Neural progenitor cell (in vitro differentiated cells): ENCODE data around the gene ACOT6. TPM values are rescaled to one million over a fixed set of nuclear protein-coding genes. Genes with fewer than 3 reads are reported as not detected.

ENCODE experiments used
- DNase-seq: peaks from one replicate; pipeline ENCODE4 v3.0.0-alpha.2; 2016; ENCODE audit warnings: low spot score
- H2AFZ ChIP-seq: fragments of 200-600 bp; sonication (generic); replicated peaks from 2 replicates; pipeline ENCODE4 v1.6.1; 2016; ENCODE audit warnings: antibody characterized with exemption
- H3F3A ChIP-seq: fragments of 200-600 bp; sonication (generic); 2 replicates; pipeline ENCODE4 v1.6.1; 2016; ENCODE audit warnings: antibody characterized with exemption, low read depth
- H3K27ac ChIP-seq: fragments of 200-600 bp; sonication (generic); 2 replicates; pipeline ENCODE4 v1.5.1; 2016; ENCODE audit warnings: mild to moderate bottlenecking
- H3K27me3 ChIP-seq: fragments of 200-600 bp; sonication (generic); 2 replicates; pipeline ENCODE4 v1.6.1; 2016; ENCODE audit warnings: mild to moderate bottlenecking, moderate library complexity
- H3K36me3 ChIP-seq: fragments of 200-600 bp; sonication (generic); 2 replicates; pipeline ENCODE4 v1.5.1; 2016
- H3K4me1 ChIP-seq: fragments of 200-600 bp; sonication (generic); 2 replicates; pipeline ENCODE4 v1.6.1; 2016; ENCODE audit warnings: mixed run types
- H3K4me2 ChIP-seq: fragments of 200-600 bp; sonication (generic); 2 replicates; pipeline ENCODE4 v1.6.1; 2016
- H3K4me3 ChIP-seq: fragments of 200-600 bp; sonication (generic); 2 replicates; pipeline ENCODE4 v1.5.1; 2016
- H3K79me2 ChIP-seq: fragments of 200-600 bp; sonication (generic); 2 replicates; pipeline ENCODE4 v1.6.1; 2016; ENCODE audit warnings: low read depth
- H3K9ac ChIP-seq: fragments of 200-600 bp; sonication (generic); 2 replicates; pipeline ENCODE4 v1.6.1; 2016
- H3K9me3 ChIP-seq: fragments of 200-600 bp; sonication (generic); 2 replicates; pipeline ENCODE4 v1.5.1; 2016; ENCODE audit warnings: low read depth
- H4K20me1 ChIP-seq: fragments of 200-600 bp; sonication (generic); 2 replicates; pipeline ENCODE4 v1.6.1; 2016; ENCODE audit warnings: low read depth
- H3K27ac Mint-ChIP-seq: 3 replicates; pipeline ENCODE4 v1.8.0; 2021; ENCODE audit warnings: mixed read lengths
- H3K27me3 Mint-ChIP-seq: 2 replicates; pipeline ENCODE4 v1.8.0; 2022; ENCODE audit warnings: low read depth, mild to moderate bottlenecking, inconsistent platforms, moderate library complexity, mixed read lengths; ENCODE audit not compliant: insufficient read depth
- H3K36me3 Mint-ChIP-seq: 3 replicates; pipeline ENCODE4 v1.8.0; 2021; ENCODE audit warnings: mixed read lengths
- H3K4me1 Mint-ChIP-seq: 3 replicates; pipeline ENCODE4 v1.8.0; 2021; ENCODE audit warnings: mixed read lengths
- H3K4me3 Mint-ChIP-seq: 3 replicates; pipeline ENCODE4 v1.8.0; 2021; ENCODE audit warnings: mild to moderate bottlenecking, moderate library complexity, mixed read lengths
- H3K9me3 Mint-ChIP-seq: 3 replicates; pipeline ENCODE4 v1.8.0; 2020; ENCODE audit warnings: mixed read lengths
- EZH2 ChIP-seq: fragments of 200-600 bp; sonication (generic); IDR thresholded peaks from 2 replicates; pipeline ENCODE4 v1.6.1; 2017; ENCODE audit warnings: antibody characterized with exemption, mild to moderate bottlenecking, moderate library complexity
- EZH2phosphoT487 ChIP-seq: fragments of 200-600 bp; sonication (generic); IDR thresholded peaks from 2 replicates; pipeline ENCODE4 v1.6.1; 2017; ENCODE audit warnings: antibody characterized with exemption
- total RNA-seq: library from RNA; depleted of rRNA; stranded (reverse); fragments of >200 nt; gene quantifications from 2 replicates; pipeline ENCODE4 v1.2.3, GENCODE V29; 2015; ENCODE audit warnings: low replicate concordance
- TF ChIP-seq, protein P1 (sequence below): fragments of 200-600 bp; sonication (generic); IDR thresholded peaks from 2 replicates; pipeline ENCODE4 v1.5.1; 2017; ENCODE audit warnings: antibody characterized with exemption, mild to moderate bottlenecking

ACOT6 gene
- total RNA-seq, 1 donor from 2014 or later, result not detected

DNA sequence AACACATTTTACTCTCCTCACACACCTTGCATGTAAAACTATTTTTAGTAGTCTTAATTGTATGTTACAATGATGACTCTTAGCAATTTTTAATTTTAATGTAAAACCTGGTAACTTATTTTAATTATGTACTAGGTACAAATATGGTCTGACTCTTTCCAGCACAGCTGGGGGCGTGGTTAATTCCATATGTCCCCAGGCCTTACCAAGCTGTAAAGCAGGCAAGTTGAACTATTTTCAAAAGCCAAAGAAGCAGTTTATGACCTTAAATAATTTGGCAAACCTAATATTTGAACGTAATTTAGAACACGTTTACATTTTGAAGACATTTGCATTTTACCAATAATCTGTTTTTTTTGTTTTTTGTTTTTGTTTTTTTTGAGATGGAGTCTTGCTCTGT is 9.3 kb upstream of the ACOT6 start:
- H3K4me1 Mint-ChIP-seq, result peaks cover 8% of the 10 kb centered on the region
- no peak for DNase-seq
- Histone ChIP-seq H3K27ac (no peak overlapping the region), H2AFZ (no peak overlapping the region), H3K9me3 (no peaks in the 10 kb centered on the region), H3K27me3 (no peaks in the 10 kb centered on the region), H3K4me2 (no peak overlapping the region), H3K79me2 (no peaks in the 10 kb centered on the region), H3K36me3 (no peaks in the 10 kb centered on the region), H3F3A (no peaks in the 10 kb centered on the region), H3K9ac (no peak overlapping the region), H4K20me1 (no peaks in the 10 kb centered on the region), H3K4me1 (no peaks in the 10 kb centered on the region), H3K4me3 (no peak overlapping the region)
- no peak for TF ChIP-seq EZH2phosphoT487
- TF ChIP-seq EZH2, result no peak
- TF ChIP-seq, protein P1, sequence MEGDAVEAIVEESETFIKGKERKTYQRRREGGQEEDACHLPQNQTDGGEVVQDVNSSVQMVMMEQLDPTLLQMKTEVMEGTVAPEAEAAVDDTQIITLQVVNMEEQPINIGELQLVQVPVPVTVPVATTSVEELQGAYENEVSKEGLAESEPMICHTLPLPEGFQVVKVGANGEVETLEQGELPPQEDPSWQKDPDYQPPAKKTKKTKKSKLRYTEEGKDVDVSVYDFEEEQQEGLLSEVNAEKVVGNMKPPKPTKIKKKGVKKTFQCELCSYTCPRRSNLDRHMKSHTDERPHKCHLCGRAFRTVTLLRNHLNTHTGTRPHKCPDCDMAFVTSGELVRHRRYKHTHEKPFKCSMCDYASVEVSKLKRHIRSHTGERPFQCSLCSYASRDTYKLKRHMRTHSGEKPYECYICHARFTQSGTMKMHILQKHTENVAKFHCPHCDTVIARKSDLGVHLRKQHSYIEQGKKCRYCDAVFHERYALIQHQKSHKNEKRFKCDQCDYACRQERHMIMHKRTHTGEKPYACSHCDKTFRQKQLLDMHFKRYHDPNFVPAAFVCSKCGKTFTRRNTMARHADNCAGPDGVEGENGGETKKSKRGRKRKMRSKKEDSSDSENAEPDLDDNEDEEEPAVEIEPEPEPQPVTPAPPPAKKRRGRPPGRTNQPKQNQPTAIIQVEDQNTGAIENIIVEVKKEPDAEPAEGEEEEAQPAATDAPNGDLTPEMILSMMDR, result no peak
- H3K27ac Mint-ChIP-seq, result no peak overlapping the region
- no peaks in the 10 kb centered on the region for H3K36me3 Mint-ChIP-seq
- no peak overlapping the region for H3K4me3 Mint-ChIP-seq
- H3K9me3 Mint-ChIP-seq, result peaks cover 13% of the 10 kb centered on the region
- no peaks in the 10 kb centered on the region for H3K27me3 Mint-ChIP-seq

DNA sequence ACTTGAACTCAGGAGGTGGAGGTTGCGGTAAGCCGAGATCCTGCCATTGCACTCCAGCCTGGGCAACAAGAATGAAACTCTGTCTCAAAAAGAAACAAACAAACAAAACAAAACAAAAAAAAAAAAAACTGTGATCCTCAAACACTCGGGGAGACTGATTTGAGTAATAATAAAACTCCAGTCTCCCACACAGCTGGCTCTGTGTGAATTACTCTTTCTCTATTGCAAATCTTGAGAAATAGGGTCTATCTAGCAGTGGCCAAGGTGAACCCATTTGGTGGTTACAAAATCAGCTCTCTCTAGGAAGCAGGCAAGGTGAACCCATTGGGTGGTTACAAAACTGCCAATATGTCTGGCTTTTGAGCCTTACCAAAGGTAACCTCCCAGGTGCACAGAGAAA is 6.0 kb upstream of the ACOT6 start:
- Histone ChIP-seq H3K9ac (no peak overlapping the region), H3F3A (no peaks in the 10 kb centered on the region), H3K4me3 (no peak overlapping the region), H3K4me2 (no peak overlapping the region), H3K36me3 (no peaks in the 10 kb centered on the region), H3K27me3 (peaks cover 7% of the 10 kb centered on the region), H3K79me2 (no peaks in the 10 kb centered on the region), H4K20me1 (no peaks in the 10 kb centered on the region), H3K9me3 (no peaks in the 10 kb centered on the region), H3K4me1 (no peaks in the 10 kb centered on the region), H2AFZ (no peak overlapping the region), H3K27ac (no peak overlapping the region)
- Mint-ChIP-seq H3K36me3 (no peaks in the 10 kb centered on the region), H3K4me3 (no peak overlapping the region), H3K27me3 (peaks cover 5% of the 10 kb centered on the region), H3K4me1 (peaks cover 13% of the 10 kb centered on the region), H3K27ac (no peak overlapping the region), H3K9me3 (peaks cover 16% of the 10 kb centered on the region)
- DNase-seq, result no peak
- TF ChIP-seq EZH2 (no peak), EZH2phosphoT487 (no peak)
- TF ChIP-seq, protein P1, result no peak

DNA sequence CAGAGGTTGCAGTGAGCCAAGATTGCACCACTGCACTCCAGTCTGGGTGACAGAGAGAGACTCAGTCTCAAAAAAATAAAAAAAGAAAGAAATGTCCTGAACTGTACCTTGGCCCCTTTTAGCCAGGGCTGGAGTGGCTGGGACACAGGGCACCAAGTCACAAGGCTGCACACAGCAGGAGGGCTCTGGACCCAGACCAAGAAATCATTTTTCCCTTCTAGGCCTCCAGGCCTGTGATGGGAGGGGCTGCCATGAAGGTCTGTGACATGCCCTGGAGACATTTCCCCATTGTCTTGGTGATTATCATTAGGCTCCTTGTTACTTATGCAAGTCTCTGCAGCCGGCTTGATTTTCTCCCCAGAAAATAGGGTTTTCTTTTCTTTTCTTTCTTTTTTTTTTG is 5.1 kb upstream of the ACOT6 start:
- no peaks in the 10 kb centered on the region for H3K36me3 Mint-ChIP-seq
- Histone ChIP-seq H3K4me2 (no peak overlapping the region), H3K27me3 (peaks cover 16% of the 10 kb centered on the region), H3K9me3 (no peaks in the 10 kb centered on the region), H3K27ac (no peak overlapping the region), H2AFZ (no peak overlapping the region), H3K4me3 (no peak overlapping the region), H4K20me1 (no peaks in the 10 kb centered on the region), H3F3A (peaks cover 2% of the 10 kb centered on the region), H3K79me2 (no peaks in the 10 kb centered on the region), H3K9ac (no peak overlapping the region), H3K4me1 (no peaks in the 10 kb centered on the region), H3K36me3 (no peaks in the 10 kb centered on the region)
- H3K27ac Mint-ChIP-seq, result no peak overlapping the region
- H3K27me3 Mint-ChIP-seq, result peaks cover 8% of the 10 kb centered on the region
- peaks cover 14% of the 10 kb centered on the region for H3K4me1 Mint-ChIP-seq
- TF ChIP-seq, protein P1, result no peak
- TF ChIP-seq EZH2, result no peak
- no peak for TF ChIP-seq EZH2phosphoT487
- no peak for DNase-seq
- no peak overlapping the region for H3K4me3 Mint-ChIP-seq
- peaks cover 16% of the 10 kb centered on the region for H3K9me3 Mint-ChIP-seq
